Measurements from ENCODE around the gene TTC7B. TPM values are rescaled to one million over a fixed set of nuclear protein-coding genes. Genes with fewer than 3 reads are reported as not detected.

TTC7B gene
- total and polyA plus RNA-seq, 2 of the 13 experiments (the other 11 are each of a cell fraction or from before 2014, with no cell fraction given), result 1.3 to 3.2 TPM

GRCh38 chr14:90704738-90705392, 111.4 kb downstream of the TTC7B start (continued):
- TF ChIP-seq ZHX2 (IDR thresholded peaks at IDR 0.05; ENCODE audit: low read depth) (no peak), ZHX2 (CRISPR knock-in tag; IDR thresholded peaks at IDR 0.05; ENCODE audit: borderline replicate concordance) (no peak), USF2 (IDR thresholded peaks at IDR 0.05; ENCODE audit: low read depth, low read length) (no peak), USF2 (CRISPR knock-in tag; IDR thresholded peaks at IDR 0.05; ENCODE audit: borderline replicate concordance) (no peak)
